GM19372 (cell line): ENCODE data around the gene MAP3K15.

Experiments used
- ATAC-seq: cut with Tn5 transposase; IDR thresholded peaks from one replicate; pipeline ENCODE4 v1.9.1; 2021; ENCODE audit warnings: mild to moderate bottlenecking, low read depth, moderate library complexity; ENCODE audit not compliant: unreplicated experiment

MAP3K15 gene

GRCh38 chrX:19358521-19358920 is 156.8 kb downstream of the MAP3K15 start:
- ATAC-seq, result no peak

GRCh38 chrX:19354625-19355024 is 160.7 kb downstream of the MAP3K15 start:
- ATAC-seq, result no peak

- peak; percentile 91 for ATAC-seq
Observed at GRCh38 chrX:19350941-19351384, 164.3 kb downstream of the MAP3K15 start.

GRCh38 chrX:19349264-19349663 is 166.0 kb downstream of the MAP3K15 start:
- ATAC-seq, result no peak

DNA sequence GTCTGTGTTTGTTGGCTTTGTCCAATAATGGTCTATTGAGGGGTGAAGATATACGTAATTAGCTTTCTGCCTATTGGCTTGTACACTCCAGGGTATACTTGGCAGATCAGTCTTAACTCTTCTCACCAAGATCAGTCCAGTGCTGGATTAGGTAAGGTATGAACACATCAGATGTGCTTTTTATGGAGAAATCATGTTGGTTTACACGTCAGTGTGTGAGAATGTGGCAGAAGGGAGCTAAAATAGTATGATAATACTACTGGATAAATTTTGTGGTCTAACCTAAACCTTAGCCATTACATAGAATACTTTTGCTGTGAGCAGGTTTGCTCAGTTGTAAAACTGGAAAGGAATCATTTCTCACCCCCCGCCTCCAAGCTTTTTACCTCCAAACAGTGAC is 167.4 kb downstream of the MAP3K15 start:
- no peak for ATAC-seq

GRCh38 chrX:19344661-19345060 is 170.6 kb downstream of the MAP3K15 start:
- ATAC-seq, result no peak

GRCh38 chrX:19343535-19344408 is 171.5 kb downstream of the MAP3K15 start, which contains the start of gene PDHA1:
TSS of gene PDHA1 (plus strand) at chrX:19343927. CDS start at chrX:19344038, 111 bp downstream.
- ATAC-seq, result peak; percentile 97

- peak; percentile 26 for ATAC-seq
Observed at GRCh38 chrX:19343085-19343534, 172.2 kb downstream of the MAP3K15 start.

DNA sequence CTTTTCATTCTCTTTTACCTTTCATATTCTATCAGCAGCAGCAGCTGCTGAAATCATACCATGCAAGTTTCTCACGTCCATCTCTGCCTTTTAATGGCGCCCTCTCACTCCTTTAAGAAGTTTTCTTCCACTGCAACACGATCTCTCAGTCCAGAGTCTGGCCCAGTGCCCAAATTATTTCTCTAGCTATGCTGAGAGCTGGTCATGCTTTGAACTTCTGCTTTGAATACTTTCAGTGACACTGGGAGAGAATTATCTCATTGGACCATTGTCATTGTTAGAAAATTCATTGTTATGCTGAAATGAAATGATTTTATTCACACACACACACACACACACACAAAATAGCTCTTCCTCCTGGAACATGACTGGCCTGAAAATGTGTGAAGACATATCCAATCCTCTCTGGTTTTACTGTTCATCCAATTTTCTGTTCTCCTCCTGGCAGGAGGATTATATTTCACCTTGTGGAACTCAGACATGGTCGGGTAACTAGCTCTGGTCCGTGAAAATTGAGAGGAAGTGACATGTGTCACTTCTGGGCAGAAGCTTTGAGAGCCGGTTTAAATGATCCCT is 172.9 kb downstream of the MAP3K15 start:
- no peak for ATAC-seq

DNA sequence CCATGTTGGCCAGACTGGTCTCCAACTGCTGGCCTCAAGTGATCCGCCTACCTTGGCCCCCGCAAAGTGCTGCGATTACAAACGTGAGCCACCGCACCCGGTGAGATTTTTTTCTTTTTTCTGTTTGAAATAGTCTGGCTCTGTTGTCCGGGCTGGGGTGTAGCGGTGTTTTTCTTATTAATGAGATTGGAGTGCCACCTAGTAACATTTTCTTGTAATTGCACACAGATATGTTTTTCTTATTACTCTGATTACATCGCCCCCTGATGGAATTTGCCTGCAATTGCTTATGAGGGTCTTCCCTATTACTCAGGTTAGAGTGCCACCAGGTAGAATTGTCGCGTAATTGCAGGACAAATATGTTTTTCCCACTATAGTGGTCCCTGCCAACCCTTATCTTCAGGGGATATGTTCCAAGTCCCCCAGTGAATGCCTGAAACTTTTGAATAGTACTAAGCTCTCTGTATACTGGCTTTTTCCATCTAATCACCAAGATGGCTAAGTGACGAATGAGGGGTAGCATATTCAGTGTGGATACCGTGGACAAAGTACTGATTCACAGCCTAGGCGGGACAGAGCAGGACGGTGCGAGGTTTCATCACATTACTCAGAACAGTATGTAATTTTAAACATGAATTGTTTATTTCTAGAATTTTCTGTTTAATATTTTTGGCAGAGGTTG is 180.2 kb downstream of the MAP3K15 start:
- ATAC-seq, result no peak

DNA sequence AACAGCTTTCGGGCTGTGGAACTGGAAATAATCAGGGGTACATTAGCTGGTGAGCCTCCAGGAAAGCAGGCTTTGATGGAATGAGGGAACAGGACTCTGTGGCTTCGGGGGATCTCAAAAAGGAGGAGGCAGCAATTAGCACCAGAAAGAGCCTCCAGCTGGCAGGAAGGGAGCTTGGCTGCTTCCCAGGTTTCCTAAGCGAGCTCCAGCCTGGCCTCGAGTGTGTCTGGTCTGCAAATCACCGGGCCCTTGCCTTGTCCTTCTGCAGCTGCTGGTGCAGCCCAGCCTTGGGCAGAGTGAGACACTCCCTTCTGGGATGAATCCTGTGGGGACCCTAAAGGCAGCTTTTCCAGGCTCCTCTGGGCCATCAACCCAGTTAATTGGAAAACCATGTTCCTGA is 182.3 kb downstream of the MAP3K15 start:
- no peak for ATAC-seq

DNA sequence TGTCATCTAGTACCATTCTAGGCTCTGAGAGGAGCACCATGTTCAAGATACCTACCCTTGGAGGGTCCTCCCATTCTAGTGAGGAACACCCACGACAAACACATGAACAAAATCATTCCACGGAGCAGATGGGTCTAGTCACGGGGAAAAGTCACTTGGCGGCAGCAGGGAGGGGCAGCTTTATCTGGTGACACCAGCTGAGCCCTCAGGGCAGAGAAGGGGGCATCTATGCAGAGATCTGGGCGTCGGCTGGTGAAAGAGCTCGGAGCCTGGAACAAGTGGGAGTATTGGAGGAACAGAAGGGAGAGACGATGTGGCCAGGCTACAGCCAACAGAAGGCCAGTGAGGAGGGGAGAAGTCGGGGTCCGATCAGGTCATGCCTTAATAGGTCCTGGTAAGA is 183.5 kb downstream of the MAP3K15 start:
- ATAC-seq, result no peak

- ATAC-seq, result no peak
Observed at GRCh38 chrX:19326567-19326966, 188.7 kb downstream of the MAP3K15 start.
